ENCODE results near the gene CCDC188.

CCDC188 gene

DNA sequence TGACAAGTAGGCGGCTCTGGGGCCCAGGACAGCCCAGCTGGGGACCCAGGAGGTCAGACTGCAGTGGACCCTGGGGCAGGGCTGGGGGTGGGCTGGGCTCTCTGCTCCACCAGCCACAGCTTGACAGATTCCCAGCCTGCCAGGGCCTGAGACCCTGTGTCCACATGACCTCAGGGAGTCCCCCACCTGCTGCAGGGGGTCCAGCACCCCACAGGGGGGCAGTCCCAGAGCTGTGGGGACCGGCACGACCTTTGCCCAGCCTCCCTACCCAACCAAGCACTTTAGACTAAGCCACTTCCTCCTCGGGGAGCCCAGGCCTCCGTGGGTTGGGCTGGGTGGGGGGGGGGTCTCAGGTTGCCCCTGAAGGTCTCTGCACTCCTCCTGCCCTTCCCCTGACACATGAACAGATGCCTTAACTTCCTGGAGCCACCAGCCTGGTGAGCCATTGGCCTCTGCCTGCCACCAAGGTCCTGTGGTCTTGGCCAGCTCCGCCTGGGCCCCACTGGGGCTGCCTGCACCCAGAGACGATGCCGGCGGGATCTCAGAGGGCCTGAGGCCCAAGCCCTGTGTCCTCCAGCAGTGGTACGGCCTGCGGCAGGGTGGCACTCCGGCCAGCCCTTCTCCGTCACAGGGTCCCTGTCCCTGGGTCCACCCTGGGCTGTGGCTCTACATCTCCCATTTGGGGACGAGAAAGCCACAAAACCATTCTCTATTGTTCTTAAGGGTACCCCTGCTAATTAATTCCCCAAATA, 3.4 kb downstream of the CCDC188 start:
- no peak for DNase-seq

- DNase-seq: no peak
These were observed 4.1 kb downstream of the CCDC188 start for GRCh38 chr22:20146777-20147176.

- no peak for DNase-seq
These were observed 5.0 kb downstream of the CCDC188 start for GRCh38 chr22:20145832-20146223.

DNA sequence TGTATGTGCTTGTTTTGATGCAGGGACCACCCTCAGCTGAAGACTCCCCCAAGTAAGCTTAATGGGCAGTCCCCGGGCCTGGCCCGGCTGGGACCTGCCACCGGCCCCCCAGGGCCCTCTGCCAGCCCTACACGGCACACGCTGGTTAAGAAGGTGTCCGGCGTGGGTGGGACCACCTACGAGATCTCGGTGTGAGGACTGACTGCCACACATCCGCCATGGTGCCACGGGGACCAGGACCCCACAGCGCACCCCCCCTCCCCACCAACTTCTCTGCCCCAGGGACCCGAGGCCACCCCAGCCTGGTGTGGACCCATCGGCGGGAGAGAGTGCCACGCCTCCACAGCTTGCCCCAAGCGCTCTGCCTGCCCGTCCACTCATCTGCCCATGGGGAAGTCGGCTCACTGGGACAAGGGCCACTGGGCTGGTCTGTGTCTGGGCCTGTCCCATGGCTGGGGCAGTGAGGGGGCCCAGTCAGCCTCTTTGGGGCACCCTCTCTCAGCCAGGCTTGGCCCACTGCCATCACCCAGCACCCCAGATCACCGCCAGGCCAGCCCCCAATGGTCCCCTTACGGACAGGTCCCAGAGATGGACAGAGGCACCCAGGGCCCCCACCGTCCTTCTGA, 5.5 kb downstream of the CCDC188 start:
- DNase-seq: no peak

DNA sequence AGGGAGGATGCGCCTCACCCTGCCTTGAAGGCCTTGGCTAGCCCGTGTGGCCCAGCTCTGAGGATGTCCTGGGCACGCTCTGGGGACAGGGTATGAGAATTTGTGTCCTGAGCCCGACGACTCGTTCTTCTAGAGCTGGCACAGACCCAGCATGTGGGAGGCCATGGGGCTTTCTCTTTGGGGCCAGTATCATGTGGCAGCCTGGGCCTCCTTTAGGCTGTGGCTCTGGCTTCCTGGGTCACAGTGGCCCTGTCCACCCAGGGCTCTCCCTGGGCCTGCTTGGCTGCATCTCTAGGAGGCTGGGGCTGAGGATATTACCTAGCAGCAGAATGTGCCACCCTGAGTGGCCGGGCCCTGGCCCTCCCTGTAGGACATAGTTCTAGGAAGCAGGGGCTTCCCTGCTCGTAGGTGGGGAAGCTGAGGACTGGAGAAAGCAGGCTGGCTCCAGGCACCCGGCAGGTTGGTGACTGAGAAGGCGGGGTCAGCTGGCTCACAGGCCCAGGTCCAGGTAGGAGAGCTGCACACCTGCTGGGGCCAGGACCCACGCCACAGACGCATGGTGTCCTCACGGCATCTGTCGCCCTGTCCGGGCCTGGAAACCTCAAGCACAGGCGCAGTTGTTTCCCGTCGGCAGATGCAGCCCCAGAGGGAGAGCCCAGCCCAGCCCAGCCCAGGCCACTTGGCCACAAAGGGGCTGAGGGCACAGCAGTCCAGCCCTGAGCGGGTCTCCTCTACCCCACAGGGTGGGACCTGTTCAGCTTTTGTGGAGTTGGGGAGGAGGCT, 6.8 kb downstream of the CCDC188 start:
- no peak for DNase-seq

DNA sequence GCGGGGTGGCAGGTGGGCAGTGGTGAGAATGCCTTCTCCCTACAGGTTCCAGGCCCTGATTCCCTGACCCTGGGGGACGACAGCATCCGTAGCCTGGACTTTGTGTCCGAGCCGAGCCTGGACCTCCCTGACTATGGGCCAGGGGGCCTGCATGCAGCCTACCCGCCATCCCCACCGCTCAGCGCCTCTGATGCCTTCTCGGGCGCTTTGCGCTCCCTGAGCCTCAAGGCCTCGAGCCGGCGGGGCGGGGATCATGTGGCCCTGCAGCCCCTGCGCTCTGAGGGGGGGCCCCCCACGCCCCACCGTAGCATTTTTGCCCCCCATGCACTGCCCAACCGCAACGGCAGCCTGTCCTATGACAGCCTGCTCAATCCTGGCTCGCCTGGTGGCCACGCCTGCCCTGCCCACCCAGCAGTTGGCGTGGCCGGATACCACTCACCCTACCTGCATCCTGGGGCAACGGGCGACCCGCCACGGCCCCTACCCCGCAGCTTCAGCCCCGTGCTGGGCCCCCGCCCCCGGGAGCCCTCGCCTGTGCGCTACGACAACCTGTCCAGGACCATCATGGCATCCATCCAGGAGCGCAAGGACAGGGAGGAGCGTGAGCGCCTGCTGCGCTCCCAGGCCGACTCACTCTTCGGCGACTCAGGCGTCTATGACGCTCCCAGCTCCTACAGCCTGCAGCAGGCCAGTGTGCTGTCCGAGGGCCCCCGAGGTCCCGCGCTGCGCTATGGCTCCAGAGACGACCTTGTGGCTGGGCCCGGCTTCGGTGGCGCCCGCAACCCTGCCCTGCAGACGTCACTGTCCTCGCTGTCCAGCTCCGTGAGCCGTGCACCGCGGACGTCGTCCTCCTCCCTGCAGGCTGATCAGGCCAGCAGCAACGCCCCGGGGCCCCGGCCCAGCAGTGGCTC, 7.9 kb downstream of the CCDC188 start:
- no peak for DNase-seq

GRCh38 chr22:20141186-20142077, 9.4 kb downstream of the CCDC188 start:
- no peak for DNase-seq

GRCh38 chr22:20140521-20140964, 10.3 kb downstream of the CCDC188 start:
- no peak for DNase-seq

- no peak for DNase-seq
These were observed 10.8 kb downstream of the CCDC188 start for GRCh38 chr22:20140107-20140445.

DNA sequence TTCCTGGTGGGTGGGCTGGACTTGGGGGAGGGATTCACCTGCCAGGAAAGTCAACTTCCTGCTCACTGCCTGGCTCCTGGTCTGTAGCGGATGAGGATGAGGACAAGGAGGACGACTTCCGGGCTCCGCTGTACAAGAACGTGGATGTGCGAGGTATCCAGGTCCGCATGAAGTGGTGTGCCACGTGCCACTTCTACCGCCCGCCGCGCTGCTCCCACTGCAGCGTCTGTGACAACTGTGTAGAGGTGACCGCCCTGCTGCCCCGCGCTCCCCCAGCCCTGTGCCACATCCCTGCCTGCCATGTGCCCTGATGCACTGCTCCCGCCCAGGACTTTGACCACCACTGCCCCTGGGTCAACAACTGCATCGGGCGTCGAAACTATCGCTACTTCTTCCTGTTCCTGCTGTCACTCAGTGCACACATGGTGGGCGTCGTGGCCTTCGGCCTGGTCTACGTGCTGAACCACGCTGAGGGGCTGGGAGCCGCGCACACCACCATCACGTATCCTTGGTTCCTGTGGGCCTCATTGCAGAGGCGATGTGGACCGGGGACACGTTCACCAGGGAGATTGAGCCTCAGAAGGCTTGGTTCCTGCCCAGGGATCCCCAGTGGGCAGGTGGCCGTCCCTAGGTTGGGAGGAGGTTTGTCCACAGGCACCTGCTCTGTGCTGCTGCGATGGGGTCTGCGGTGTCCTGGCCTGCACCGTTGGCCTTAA, 11.3 kb downstream of the CCDC188 start:
- DNase-seq: no peak

DNA sequence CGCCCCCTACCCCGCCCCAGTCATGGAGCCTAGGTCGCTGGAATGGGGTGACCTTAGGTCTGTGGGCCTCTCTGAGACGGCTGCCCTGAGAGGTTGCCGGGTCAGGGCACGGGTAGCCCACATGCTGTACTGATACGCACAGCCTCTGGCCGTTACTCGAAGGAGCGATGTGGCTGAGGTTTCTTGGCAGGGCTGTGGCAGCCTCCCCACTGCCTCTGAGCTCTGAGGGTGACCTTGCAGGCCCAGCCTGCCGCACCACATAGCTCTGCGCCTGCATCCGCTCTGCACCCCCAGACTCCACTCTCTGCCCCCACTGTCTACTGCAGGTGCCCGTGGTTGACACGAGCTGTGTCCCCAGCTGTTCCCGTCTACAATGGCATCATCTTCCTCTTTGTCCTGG, 12.0 kb downstream of the CCDC188 start:
- no peak for DNase-seq

- no peak for DNase-seq
These were observed 12.5 kb downstream of the CCDC188 start for GRCh38 chr22:20138417-20138738.

DNA sequence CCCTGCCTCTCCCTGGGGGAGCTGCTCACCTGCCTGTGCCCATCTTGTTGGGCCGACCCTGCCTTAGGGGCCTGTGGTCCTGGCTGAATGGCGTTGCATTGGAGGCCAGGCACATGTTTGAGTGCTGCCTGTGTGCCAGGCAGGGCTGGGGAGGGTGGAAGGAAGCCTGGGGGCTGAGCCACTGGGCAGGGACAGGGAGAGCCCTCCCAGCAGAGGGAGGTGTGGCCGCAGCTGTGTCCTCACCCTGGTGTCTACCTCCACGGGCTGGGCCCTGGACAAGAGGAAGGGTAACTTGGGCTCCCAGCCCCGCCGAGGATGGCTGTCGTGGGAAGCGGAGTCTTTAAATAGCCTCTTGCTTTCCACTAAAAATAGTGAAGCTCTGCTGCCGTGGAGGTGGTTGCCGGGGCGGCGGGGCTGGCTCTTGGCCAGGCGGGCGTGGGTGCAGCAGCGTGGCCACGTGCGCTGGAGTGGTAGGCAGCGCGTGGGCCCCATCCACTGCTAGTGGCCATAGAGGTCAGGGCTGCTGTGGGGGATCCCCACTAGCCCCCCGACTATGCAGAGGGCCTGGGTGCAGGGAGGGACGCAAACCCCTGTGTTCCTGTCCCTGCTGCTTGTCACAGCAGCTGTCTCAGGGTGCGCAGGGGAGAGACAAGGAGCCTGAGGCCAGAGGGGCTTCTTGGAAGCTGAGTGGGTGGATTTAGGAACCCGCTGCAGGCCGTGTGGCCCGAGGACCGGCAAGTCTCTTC, 13.0 kb downstream of the CCDC188 start:
- no peak for DNase-seq

DNA sequence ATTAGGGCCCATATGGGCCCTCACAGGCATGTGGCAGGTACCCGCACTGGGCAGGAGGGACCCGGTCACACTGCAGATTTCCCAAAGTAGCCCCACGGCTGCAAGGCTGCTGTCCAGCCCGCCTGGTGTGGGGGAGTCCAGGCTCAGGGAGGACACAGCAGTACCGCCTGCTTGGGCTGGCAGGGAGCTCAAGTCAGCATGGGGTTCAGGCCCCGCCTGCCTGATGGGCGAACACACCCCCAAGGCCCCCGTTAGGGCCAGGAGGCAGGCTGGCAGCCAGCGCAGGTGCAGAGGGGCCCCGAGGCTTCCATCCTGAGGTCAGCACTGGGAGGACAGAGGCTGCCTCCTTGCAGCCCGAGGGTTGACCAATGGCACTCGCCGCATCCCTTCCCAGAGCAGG, 13.7 kb downstream of the CCDC188 start:
- DNase-seq: no peak

- DNase-seq: no peak
These were observed 14.3 kb downstream of the CCDC188 start for GRCh38 chr22:20136603-20136873.

DNA sequence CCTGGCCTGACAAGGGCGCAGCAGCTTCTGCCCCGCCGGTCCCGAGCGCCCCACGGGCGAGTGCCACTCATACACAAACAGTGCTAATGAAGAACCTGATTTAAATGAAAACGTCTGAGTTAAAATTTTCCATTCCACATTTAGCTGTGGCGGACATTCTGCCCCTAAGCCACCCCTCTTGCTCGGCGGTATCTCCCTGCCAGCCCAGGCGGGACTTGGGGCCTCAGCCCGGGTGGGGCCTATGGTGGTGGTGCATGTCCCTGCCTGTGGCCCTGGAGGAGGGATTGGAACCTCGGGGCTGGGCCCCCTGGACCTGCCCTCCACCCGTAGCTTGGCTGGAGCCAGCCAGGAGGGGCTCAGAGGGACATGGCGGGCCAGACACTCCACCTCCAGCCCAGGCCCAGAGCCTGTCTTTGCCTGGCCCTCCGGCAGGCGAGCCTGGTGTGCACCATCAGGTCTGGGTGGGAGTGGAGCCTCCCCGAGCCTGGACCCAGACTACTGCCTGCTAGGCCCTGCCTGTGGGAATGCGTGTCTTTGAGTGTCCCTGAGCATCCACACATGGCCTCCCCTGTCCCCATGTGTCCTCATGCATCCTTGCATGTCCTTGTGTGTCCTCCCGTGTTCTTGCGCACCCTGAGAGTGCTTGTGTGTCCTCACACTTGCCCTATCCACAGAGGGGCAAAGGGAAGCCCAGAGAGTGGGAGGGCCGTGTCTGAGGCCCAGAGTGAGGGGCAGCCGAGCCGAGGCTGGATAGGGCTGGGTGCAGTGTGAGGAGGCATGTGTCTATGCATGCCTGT, 14.9 kb downstream of the CCDC188 start:
- no peak for DNase-seq

- no peak for DNase-seq
These were observed 15.6 kb downstream of the CCDC188 start for GRCh38 chr22:20135265-20135664.

GRCh38 chr22:20133930-20134549, 16.8 kb downstream of the CCDC188 start:
- DNase-seq: no peak

DNA sequence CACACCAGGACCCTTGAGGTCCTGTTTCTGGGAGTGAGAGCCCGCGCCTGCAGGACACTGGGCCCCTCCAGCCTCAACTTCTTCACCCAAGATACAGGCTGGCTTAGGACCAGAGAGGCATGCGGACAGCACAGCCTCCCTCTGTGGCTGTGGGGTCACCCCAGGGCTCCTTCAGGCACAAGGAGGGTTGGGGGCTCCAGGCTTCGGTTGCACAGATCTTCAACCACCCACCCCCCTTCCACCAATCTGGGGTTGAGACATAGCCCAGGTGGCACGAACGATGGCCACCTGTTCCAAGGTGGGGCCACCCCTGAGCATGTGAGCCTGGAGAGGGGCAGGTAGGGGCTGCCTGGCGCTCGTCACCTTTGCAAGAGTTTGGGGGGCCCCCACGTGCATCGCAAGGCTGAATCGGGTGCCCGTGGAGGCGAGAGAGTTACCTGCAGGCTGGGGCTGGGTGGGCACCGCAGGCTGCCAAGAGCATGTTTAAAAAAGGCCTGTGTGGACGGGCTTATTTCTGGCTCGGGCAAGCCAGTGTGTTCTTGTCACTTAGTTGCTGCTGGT, 18.1 kb downstream of the CCDC188 start:
- no peak for DNase-seq

Measured in activated CD8-positive, alpha-beta memory T cell treated with anti-CD3 and anti-CD28 coated beads, Interleukin-2, amount 50 U/mL, for 48 hours (primary cell).